HG02571 (cell line): Measurements from ENCODE around the gene MCRS1.
"Not testable (repeated sequence)": the region's sequence is repeated elsewhere in the genome, so short reads cannot be mapped to it uniquely, and the experiment has no call there.

Experiments
- ATAC-seq: cut with Tn5 transposase; IDR thresholded peaks from one replicate; pipeline ENCODE4 v1.9.1; 2021; ENCODE audit warnings: mild to moderate bottlenecking, moderate library complexity; ENCODE audit not compliant: unreplicated experiment

The MCRS1 gene

DNA sequence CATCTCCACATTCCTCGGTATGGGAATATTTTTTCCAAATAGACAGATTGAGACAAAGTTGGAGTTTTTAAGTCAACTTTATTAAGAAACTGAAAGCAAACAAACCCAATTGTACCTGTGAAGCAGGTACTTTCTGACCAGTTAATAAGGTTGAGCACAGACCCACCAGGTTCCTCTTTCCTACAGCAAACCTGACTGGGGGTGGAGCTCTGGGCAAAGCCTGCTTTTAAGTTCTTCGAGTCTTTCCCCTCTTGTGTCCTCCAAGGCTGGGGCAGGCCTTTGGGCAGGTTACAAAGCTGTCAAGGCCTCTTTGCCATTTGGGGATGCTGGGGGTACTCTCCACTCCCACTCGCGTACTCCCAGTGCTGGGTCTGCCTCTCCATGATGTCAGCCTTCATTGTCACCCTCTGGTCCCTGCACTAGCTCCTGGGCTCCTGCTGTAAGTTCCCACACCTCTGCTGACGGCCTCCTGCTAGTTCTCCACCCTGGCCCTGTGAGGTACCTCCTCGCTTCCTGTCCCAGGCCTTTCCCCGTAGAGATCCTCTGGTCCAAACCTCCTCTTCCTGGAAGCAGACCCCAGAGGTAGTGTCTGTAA is 25.9 kb downstream of the MCRS1 start:
- no peak for ATAC-seq

- ATAC-seq: no peak
Observed at GRCh38 chr12:49541140-49541861, 26.6 kb downstream of the MCRS1 start.

DNA sequence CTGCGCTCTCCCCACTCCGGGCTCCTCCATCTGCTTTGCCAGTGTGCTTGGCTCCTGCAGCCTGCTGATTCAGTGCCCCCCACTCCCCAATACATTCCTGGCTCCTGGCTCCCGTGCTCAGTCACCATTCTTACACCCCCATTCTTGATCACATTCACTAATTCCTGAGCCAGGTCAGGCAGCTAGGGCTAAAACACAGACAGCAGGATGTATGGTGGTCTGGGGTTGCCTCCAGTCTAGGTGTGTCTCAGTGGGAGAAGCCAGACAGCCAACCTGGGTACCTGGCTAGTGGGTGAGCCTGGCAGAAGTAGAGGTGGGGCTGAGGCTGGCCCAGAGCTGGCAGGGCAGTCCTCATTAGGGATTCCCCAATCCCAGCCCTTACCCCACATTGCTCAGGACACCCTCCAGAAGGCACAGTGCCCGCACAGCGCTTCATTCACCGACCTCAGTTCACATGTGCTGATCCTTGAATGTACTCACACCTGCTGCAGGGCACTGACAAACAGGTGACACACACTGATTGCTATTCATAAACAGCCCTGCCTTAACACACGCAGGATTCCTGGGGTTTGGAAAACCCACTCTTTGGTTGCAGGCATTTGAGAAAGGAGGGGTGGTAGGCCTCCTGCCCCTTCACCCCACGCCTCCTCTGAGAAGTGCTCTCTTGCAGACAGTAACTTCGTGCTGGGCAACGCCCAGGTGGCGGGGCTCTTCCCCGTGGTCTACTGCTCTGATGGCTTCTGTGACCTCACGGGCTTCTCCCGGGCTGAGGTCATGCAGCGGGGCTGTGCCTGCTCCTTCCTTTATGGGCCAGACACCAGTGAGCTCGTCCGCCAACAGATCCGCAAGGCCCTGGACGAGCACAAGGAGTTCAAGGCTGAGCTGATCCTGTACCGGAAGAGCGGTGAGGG is 27.5 kb downstream of the MCRS1 start:
- no peak for ATAC-seq

DNA sequence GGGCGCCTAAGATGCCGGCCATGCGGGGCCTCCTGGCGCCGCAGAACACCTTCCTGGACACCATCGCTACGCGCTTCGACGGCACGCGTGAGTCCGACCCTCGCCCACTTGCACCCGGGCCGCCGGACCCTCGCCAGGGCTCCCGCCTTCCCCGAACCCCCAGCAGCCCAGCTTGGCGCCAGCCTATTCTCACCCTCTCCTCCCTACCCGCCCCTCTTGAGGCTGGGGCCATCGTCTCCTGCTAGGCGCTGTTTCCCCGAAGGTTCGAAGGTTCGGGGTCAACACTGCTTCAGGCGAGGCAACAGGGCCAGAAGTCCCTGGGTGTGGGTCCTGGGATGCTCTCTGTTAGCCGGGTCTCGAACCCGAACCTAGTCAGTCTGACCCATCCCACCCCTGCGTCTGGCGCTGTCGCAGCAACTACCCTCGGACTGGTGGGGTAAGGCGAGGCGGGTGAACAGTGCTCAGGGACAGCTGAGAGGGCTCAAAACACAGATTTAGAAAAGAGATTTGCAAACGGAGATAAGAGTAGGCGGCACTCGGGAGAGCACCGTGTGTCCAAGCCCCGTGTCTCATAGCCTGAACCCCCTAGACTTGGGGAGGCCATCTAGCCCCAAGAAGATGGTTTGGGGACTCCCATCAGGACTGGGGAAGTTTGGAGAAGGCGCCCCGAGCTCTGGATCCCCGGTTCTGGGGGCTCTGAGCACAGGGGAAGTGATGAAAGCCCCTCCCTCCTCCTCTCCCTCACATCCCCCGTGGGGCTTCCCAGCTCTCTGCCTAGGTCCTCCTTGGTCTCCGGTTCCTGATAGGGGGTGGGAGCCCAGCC is 28.3 kb downstream of the MCRS1 start:
- ATAC-seq: no peak

DNA sequence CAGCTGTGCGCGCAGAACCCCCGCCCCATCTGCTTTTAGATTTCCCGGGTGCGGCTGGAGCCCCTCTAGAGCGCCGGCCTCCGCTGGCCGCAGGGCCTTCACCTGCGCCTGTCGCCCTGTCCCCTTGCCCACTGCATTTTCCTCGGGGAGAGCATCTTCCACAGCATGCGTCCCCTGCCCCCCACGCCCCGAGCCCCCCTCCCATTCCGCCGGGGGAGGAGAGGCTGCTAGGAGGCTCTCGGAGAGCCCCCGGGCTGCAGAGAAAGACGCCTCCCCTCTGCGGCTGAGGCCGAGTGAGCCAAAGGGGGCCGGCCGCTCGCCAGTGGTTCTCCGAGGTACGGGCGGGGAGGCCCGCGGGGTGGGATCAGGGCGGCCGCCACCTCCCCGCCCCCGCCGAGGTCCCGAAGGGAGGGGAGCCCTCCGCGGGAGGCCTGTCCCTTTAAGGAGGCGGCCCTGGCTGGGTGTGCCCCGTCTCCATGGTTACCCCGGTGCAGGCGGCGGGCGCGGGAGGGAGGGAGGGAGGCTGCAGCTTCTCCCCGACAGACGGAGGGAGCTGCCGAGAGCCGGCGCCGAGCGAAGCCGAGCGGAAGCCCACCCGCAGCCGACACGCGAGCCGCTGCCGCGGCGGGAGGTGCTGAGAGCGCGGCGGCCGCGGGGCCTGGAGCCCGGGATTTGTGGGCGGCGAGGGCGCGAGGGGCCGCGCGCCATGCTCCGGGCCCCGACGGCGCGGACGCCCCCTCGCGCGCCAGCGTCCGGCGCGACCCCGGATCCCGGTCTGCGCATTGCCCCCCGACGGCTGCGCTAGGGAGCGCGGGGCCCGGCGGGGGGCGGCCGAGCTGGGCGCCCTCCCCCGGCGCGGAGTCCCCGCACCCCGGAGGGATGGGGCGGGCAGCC is 29.2 kb downstream of the MCRS1 start, which contains the start of gene KCNH3:
Gene KCNH3, plus strand, starts transcription at position 521 of the 894 bp plus-strand sequence. CDS start 387 bp downstream, outside the sequence.
- ATAC-seq: no peak

DNA sequence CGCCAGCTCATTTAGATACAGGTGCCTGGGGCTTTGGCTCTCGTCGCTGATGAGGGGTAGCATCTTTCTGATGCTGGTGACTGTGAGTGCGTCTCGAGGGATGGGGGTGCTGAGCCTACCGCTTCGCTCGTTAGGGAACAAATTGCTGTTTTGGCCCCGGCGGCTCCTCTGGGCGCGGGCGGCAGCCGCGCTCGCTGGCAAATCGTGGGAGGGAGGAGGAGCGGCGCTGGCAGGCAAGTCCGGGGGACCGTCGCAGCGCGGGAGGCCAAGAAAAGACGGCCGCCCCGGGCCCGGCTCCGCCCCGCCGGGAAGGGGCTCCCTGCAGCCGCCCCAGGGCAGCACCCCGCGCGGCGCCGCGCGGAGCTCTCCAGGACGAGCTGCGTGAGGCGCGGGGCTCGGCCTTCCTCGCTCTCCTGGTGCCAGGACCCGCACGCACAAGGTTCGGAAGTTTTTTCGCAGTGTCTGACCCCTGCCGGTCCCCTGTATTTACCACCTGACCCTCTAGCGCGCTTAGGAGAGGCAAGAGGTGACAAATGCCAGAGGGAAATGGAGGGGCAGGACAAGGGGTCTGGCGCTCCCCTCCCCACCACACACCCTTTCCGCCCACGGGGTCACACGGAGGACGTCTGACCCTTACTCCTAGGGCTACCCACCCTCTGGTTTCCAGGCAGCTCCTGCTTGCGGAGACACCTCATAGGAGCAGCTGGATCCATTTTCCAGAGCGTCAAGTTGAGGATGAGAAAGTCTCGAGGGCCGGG is 30.0 kb downstream of the MCRS1 start:
- no peak for ATAC-seq

DNA sequence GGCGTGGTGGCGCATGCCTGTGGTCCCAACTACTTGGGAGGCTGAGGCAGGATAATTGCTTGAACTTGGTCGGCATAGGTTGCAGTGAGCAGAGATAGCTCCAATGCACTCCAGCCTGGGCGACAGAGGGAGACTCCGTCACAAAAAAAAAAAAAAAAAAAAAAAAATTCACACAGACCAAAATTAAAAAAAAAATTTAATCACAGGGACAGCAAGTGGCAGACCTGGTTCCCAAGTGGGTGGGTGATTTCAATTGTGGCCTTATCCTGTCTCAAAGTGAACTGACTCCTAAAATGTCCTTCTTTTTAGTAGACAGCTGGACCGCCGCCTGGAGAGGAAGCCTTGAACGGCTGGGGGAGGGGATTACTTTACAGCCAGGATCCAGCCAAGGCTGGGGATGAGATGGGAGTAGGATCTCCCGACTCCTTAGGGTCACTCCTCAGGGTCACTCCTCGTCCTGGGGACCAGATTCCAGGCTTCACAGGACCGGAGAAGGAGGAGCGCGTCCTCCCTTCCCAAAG is 30.7 kb downstream of the MCRS1 start:
- ATAC-seq: no peak

GRCh38 chr12:49536526-49537071 is 31.3 kb downstream of the MCRS1 start:
- no peak for ATAC-seq

- no peak for ATAC-seq
Observed at GRCh38 chr12:49535921-49536525, 31.9 kb downstream of the MCRS1 start.

DNA sequence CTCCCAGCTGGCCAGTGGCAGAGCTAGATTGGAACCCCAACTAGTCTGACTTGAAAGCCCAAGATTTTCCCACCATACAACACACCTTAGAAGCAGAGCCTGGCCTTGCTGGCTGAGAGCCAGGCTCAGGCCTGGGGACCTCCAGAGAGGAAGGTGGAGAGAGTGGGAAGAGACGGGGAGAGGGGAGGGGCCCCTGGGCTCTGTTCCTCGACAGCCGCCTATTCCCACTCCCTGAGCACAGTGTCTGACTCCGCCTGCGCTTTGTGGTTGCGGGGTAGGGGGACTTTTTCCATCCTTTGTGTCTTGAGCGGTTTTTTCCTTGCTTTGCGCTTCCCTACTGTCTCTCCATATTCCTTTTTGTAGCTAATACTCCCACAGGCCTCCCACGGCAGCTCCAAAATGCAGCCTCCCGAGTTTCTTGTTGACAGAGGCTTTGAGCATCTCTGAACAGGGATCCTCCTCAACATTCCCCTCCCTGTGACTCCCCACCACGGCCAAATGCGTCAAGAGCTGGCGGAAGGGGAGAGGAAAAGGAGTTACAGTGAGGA is 33.1 kb downstream of the MCRS1 start:
- no peak for ATAC-seq

- ATAC-seq: not testable (repeated sequence)
Observed at GRCh38 chr12:49534122-49534521, 33.8 kb downstream of the MCRS1 start.

DNA sequence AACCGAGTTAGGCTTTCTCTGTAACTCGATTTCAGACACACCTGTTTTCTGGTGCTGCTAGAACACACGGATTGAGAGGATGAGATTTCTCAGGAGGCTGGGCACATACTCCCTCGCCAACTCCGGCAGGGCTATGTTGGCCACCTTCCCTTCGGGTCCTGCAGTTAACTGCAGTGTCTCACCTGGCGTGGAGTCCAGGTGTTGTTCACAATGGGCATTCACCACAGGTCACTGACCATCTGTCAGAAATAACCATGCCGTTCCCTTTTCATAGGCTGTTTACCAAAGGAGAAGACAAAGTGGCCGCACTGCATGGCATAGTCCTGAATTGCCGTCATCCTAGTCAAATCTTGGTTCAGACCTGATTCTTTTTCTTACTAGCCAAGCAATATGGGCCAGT is 34.6 kb downstream of the MCRS1 start:
- no peak for ATAC-seq

DNA sequence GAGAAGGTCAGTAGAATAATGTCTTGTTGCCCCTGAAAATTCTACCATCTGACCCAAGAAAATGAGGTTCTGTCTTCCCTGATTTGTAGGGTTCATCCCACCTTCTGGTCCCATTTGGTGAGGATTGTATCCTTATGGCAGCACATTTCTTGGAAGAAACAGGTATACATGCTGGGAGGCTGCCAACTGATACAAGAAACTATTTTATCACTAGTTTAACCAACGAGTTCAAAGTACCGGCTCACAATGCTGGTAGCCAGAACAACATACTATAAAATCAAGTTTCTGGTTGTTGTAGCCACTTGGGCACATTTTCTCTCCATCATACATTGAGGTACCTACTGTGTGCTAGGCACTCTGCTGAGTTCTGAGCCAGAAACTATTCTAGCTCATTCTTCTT is 36.2 kb downstream of the MCRS1 start:
- no peak for ATAC-seq

DNA sequence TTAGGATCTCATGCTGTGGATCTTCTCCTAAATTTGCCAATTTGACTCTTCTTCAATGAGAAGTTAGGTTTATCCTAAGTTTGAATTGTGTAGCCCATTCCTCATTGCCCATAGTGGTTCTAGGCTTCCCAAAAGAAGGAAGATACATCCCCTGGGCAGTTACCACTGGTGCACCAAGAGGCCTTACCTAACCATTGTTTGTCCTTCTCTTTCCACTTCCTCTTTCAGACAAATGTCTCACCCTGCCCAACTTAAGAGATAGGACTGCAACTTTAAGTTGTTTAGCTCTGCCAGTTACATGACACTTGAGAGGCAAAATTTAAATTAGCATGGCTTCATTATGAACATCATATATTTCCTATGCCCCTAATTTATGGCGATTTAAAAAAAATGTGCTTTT is 38.5 kb downstream of the MCRS1 start:
- no peak for ATAC-seq

GRCh38 chr12:49527361-49528130 is 40.4 kb downstream of the MCRS1 start:
- no peak for ATAC-seq

DNA sequence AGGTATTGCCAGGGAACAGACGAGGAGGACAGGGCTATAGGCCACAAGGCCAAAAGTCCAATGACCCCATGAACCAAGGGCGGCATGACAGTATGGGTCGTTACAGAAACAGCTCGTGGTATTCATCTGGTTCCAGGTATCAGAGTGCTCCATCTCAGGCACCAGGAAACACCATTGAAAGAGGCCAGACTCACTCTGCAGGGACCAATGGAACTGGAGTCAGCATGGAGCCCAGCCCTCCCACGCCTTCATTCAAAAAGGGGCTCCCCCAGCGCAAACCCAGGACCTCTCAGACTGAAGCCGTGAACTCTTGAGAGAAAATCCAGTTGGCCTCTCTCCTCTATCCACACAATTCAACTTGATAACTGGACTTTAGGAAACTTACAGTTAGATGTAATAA is 42.0 kb downstream of the MCRS1 start:
- no peak for ATAC-seq
